ENCODE data around the gene RPL5. TPM values are rescaled to one million over a fixed set of nuclear protein-coding genes. Genes with fewer than 3 reads are reported as not detected.

Gene RPL5
- total RNA-seq, 2 donors from 2014 or later = 1,039 to 1,980 TPM

- peak overlapping the region in 1 of 2 donors; percentile 30 for H3K27ac ChIP-seq
- 25% methylated on average over 13 of the region's 13 CpGs for WGBS
- peak; percentile 76 for DNase-seq (ENCODE audit: low spot score)
- intact Hi-C loops (cut with DNase I) = loop anchor here (1.0 to 2.0 kb wide), 2 partner anchors 102 to 136 kb away; partner anchors contain the start of gene DIPK1A
- no peaks in the 10 kb centered on the region for H3K27me3 ChIP-seq (replicated peaks; ENCODE audit: insufficient read depth)
- no peaks in the 10 kb centered on the region for H3K9me3 ChIP-seq
- H3K4me1 ChIP-seq (replicated peaks) = no peaks in the 10 kb centered on the region
- no peak overlapping the region for H3K4me3 ChIP-seq
- TF ChIP-seq POLR2AphosphoS5 (IDR thresholded peaks at IDR 0.05) (peak; percentile 79), CTCF (IDR thresholded peaks at IDR 0.05) (peak; percentile 89 to 99 (median 98)), POLR2A (IDR thresholded peaks at IDR 0.05) (no peak)
- no peaks in the 10 kb centered on the region for H3K36me3 ChIP-seq
Observed at GRCh38 chr1:92858564-92859399, 26.9 kb downstream of the RPL5 start.

GRCh38 chr1:92859400-92860039 is 27.7 kb downstream of the RPL5 start:
- H3K36me3 ChIP-seq = no peaks in the 10 kb centered on the region
- H3K4me1 ChIP-seq (replicated peaks) = no peaks in the 10 kb centered on the region
- intact Hi-C loops (cut with DNase I) = loop anchor here (1.0 to 2.0 kb wide), 2 partner anchors 101 to 135 kb away; partner anchors contain the start of gene DIPK1A
- DNase-seq (ENCODE audit: low spot score) = no peak
- peak overlapping the region in 1 of 2 donors; percentile 30 for H3K27ac ChIP-seq
- H3K4me3 ChIP-seq = no peak overlapping the region
- H3K9me3 ChIP-seq = no peaks in the 10 kb centered on the region
- no peaks in the 10 kb centered on the region for H3K27me3 ChIP-seq (replicated peaks; ENCODE audit: insufficient read depth)
- WGBS = 62% methylated on average over 7 of the region's 7 CpGs
- TF ChIP-seq POLR2AphosphoS5 (IDR thresholded peaks at IDR 0.05) = no peak
- no peak for TF ChIP-seq CTCF (IDR thresholded peaks at IDR 0.05)
- no peak for TF ChIP-seq POLR2A (IDR thresholded peaks at IDR 0.05)

- Histone ChIP-seq H3K36me3 (no peaks in the 10 kb centered on the region), H3K27me3 (replicated peaks; ENCODE audit: insufficient read depth) (no peaks in the 10 kb centered on the region), H3K4me1 (replicated peaks) (no peaks in the 10 kb centered on the region), H3K27ac (no peak overlapping the region), H3K9me3 (no peaks in the 10 kb centered on the region), H3K4me3 (no peak overlapping the region)
- no peak for DNase-seq (ENCODE audit: low spot score)
- 77% methylated on average over 4 of the region's 4 CpGs for WGBS
- TF ChIP-seq POLR2AphosphoS5 (IDR thresholded peaks at IDR 0.05) = no peak
- TF ChIP-seq CTCF (IDR thresholded peaks at IDR 0.05) = no peak
- no peak for TF ChIP-seq POLR2A (IDR thresholded peaks at IDR 0.05)
- intact Hi-C loops (cut with DNase I) = no loop called here
Observed at GRCh38 chr1:92862605-92863004, 30.8 kb downstream of the RPL5 start.

GRCh38 chr1:92864131-92864530 is 32.3 kb downstream of the RPL5 start:
- no peak for TF ChIP-seq POLR2A (IDR thresholded peaks at IDR 0.05)
- TF ChIP-seq CTCF (IDR thresholded peaks at IDR 0.05) = no peak
- no peak for TF ChIP-seq POLR2AphosphoS5 (IDR thresholded peaks at IDR 0.05)
- H3K9me3 ChIP-seq = no peaks in the 10 kb centered on the region
- no peaks in the 10 kb centered on the region for H3K36me3 ChIP-seq
- intact Hi-C loops (cut with DNase I) = no loop called here
- H3K27ac ChIP-seq = no peak overlapping the region
- no peaks in the 10 kb centered on the region for H3K27me3 ChIP-seq (replicated peaks; ENCODE audit: insufficient read depth)
- no peak for DNase-seq (ENCODE audit: low spot score)
- H3K4me1 ChIP-seq (replicated peaks) = no peaks in the 10 kb centered on the region
- H3K4me3 ChIP-seq = no peak overlapping the region

All from prostate gland (tissue), 2 donors.